Activated naive CD8-positive, alpha-beta T cell treated with anti-CD3 and anti-CD28 coated beads for 36 hours (primary cell): ENCODE measurements around the gene CYB561A3. TPM values are rescaled to one million over a fixed set of nuclear protein-coding genes. Genes with fewer than 3 reads are reported as not detected.
A peak's percentile ranks its signal among the peaks of the same experiment; 100 is the strongest.

Experiments
- DNase-seq: peaks from one replicate; pipeline ENCODE4 v3.0.0; 2021
- H3K27ac Mint-ChIP-seq: one replicate; pipeline ENCODE4 v1.8.0; 2022; ENCODE audit warnings: mild to moderate bottlenecking, moderate library complexity, mixed read lengths
- H3K27me3 Mint-ChIP-seq: one replicate; pipeline ENCODE4 v1.8.0; 2022; ENCODE audit warnings: mild to moderate bottlenecking, mixed read lengths
- H3K36me3 Mint-ChIP-seq: one replicate; pipeline ENCODE4 v1.8.0; 2021; ENCODE audit warnings: mild to moderate bottlenecking, mixed read lengths
- H3K4me1 Mint-ChIP-seq: one replicate; pipeline ENCODE4 v1.8.0; 2021; ENCODE audit warnings: mixed read lengths
- H3K4me3 Mint-ChIP-seq: one replicate; pipeline ENCODE4 v1.8.0; 2022; ENCODE audit warnings: mild to moderate bottlenecking, moderate library complexity, mixed read lengths
- H3K9me3 Mint-ChIP-seq: one replicate; pipeline ENCODE4 v1.8.0; 2022; ENCODE audit warnings: mixed read lengths
- total RNA-seq, 2 experiments: library from RNA; stranded (reverse); gene quantifications; one replicate each; pipeline ENCODE4 v1.2.3, GENCODE V29; 2021

Gene CYB561A3
- total RNA-seq, 2 experiments from 2014 or later: 41.1 to 41.6 TPM

GRCh38 chr11:61342207-61342803 lies 19.4 kb downstream of the CYB561A3 start:
- DNase-seq: no peak
- Mint-ChIP-seq H3K9me3 (no peaks in the 10 kb centered on the region), H3K4me1 (peaks cover 2% of the 10 kb centered on the region), H3K27ac (no peak overlapping the region), H3K4me3 (no peak overlapping the region), H3K27me3 (no peaks in the 10 kb centered on the region), H3K36me3 (peaks cover 6% of the 10 kb centered on the region)

GRCh38 chr11:61341706-61342105 lies 20.0 kb downstream of the CYB561A3 start:
- Mint-ChIP-seq H3K27me3 (no peaks in the 10 kb centered on the region), H3K4me3 (no peak overlapping the region), H3K27ac (no peak overlapping the region), H3K9me3 (no peaks in the 10 kb centered on the region), H3K4me1 (peaks cover 4% of the 10 kb centered on the region), H3K36me3 (peaks cover 6% of the 10 kb centered on the region)
- no peak for DNase-seq

GRCh38 chr11:61340979-61341378 lies 20.7 kb downstream of the CYB561A3 start:
- Mint-ChIP-seq H3K4me1 (peaks cover 8% of the 10 kb centered on the region), H3K36me3 (peaks cover 6% of the 10 kb centered on the region), H3K4me3 (no peak overlapping the region), H3K9me3 (no peaks in the 10 kb centered on the region), H3K27me3 (no peaks in the 10 kb centered on the region), H3K27ac (no peak overlapping the region)
- no peak for DNase-seq

GRCh38 chr11:61339490-61339878 lies 22.2 kb downstream of the CYB561A3 start:
- no peaks in the 10 kb centered on the region for H3K27me3 Mint-ChIP-seq
- no peak overlapping the region for H3K27ac Mint-ChIP-seq
- no peak overlapping the region for H3K4me3 Mint-ChIP-seq
- peaks cover 6% of the 10 kb centered on the region for H3K36me3 Mint-ChIP-seq
- H3K4me1 Mint-ChIP-seq: peaks cover 10% of the 10 kb centered on the region
- DNase-seq: no peak
- H3K9me3 Mint-ChIP-seq: no peaks in the 10 kb centered on the region

GRCh38 chr11:61338783-61339489 lies 22.7 kb downstream of the CYB561A3 start:
- Mint-ChIP-seq H3K27me3 (no peaks in the 10 kb centered on the region), H3K9me3 (no peaks in the 10 kb centered on the region), H3K27ac (no peak overlapping the region), H3K4me3 (no peak overlapping the region), H3K36me3 (peaks cover 6% of the 10 kb centered on the region), H3K4me1 (peaks cover 15% of the 10 kb centered on the region)
- no peak for DNase-seq

DNA sequence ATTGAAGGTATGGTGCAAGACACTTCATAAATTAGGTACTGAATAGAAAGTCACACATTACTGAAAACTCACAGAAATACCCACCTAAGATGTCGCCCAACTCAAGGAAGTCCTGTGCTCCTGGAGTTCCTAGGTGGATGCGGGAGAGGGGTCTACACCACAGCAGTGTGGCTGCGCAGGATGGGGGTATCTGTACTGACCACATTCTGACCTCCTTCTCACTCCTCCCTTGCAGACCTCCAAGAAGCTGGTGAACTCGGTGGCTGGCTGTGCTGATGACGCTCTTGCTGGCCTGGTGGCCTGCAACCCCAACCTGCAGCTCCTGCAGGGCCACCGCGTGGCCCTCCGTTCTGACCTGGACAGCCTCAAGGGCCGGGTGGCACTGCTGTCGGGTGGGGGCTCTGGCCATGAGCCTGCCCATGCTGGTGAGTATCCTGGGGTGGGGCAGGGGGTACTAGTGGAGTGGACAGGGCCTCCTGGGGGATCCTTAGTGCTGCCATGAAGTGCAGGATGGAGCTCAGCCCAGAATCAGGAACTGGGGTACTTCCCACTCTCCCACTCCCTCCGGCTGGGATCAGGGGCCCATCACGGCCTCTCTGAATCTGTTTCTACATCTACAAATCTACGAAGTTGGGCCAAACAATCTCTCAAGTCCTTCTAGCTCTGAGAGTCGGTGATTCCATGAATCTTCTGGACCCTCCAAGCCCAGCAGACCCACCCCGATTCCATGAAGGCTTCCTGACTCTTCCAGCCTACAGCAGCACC lies 23.8 kb downstream of the CYB561A3 start:
- H3K27ac Mint-ChIP-seq: no peak overlapping the region

GRCh38 chr11:61336171-61336935 lies 25.3 kb downstream of the CYB561A3 start:
- peak; percentile 86 for DNase-seq
- H3K9me3 Mint-ChIP-seq: no peaks in the 10 kb centered on the region
- H3K4me3 Mint-ChIP-seq: no peak overlapping the region
- peaks cover 31% of the 10 kb centered on the region for H3K4me1 Mint-ChIP-seq
- no peaks in the 10 kb centered on the region for H3K27me3 Mint-ChIP-seq
- H3K36me3 Mint-ChIP-seq: peaks cover 20% of the 10 kb centered on the region
- peak overlapping the region; percentile 88 for H3K27ac Mint-ChIP-seq

More for the DNA sequence above, 23.8 kb downstream of the CYB561A3 start:
- Mint-ChIP-seq H3K27me3 (no peaks in the 10 kb centered on the region), H3K4me1 (peaks cover 23% of the 10 kb centered on the region), H3K36me3 (peaks cover 9% of the 10 kb centered on the region), H3K9me3 (no peaks in the 10 kb centered on the region), H3K4me3 (no peak overlapping the region)
- no peak for DNase-seq

GRCh38 chr11:61335355-61335710 lies 26.3 kb downstream of the CYB561A3 start:
- Mint-ChIP-seq H3K36me3 (peaks cover 24% of the 10 kb centered on the region), H3K27ac (no peak overlapping the region), H3K4me3 (no peak overlapping the region), H3K4me1 (peaks cover 39% of the 10 kb centered on the region), H3K9me3 (no peaks in the 10 kb centered on the region), H3K27me3 (no peaks in the 10 kb centered on the region)
- DNase-seq: no peak

DNA sequence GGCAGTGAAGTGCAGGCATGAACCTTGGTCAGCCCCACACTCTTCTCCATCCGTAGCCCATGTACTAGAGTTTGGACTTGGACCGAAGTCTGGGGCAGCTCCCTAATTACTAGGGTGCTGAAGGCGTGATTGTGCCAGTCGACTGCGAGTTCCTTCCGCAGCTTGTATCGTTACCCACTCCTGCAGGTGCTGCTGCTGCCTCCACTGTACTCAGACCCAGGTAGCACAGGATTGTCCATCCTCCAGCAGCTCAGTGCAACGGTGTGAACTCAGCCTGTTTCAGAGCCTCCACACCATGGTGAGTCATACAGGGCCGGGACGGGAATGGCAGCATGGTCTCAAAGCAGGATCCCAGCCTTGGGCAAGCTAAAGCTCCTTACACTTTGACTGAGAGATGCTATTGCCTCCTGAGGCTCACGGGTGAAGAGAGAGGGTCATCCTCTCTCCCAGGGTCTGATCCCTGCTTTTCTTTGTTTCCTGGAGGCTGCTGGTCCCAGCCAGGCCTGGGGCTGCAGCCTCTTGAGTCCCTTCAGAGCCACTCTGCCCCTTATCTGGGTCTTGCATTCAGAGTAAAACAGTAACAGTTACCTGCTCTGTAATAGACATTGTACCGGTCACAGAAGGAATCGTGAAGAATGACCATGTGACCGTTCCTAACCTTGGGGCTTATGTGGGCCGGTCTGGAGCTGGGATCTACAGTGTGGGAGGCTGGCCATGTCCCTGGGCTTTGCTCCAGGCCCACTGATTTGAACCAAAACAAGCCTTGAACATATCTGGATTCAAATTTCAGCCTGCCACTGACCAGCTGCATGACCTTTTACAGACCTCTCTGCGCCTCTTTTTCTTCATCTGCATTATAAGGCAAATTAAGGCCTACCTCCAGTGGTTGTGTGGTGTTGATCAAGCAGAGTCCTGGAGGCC lies 27.0 kb downstream of the CYB561A3 start:
- Mint-ChIP-seq H3K4me1 (peaks cover 46% of the 10 kb centered on the region), H3K4me3 (peak overlapping the region; percentile 95), H3K9me3 (no peaks in the 10 kb centered on the region), H3K27me3 (no peaks in the 10 kb centered on the region), H3K36me3 (peaks cover 30% of the 10 kb centered on the region), H3K27ac (peak overlapping the region; percentile 99)
- no peak for DNase-seq

DNA sequence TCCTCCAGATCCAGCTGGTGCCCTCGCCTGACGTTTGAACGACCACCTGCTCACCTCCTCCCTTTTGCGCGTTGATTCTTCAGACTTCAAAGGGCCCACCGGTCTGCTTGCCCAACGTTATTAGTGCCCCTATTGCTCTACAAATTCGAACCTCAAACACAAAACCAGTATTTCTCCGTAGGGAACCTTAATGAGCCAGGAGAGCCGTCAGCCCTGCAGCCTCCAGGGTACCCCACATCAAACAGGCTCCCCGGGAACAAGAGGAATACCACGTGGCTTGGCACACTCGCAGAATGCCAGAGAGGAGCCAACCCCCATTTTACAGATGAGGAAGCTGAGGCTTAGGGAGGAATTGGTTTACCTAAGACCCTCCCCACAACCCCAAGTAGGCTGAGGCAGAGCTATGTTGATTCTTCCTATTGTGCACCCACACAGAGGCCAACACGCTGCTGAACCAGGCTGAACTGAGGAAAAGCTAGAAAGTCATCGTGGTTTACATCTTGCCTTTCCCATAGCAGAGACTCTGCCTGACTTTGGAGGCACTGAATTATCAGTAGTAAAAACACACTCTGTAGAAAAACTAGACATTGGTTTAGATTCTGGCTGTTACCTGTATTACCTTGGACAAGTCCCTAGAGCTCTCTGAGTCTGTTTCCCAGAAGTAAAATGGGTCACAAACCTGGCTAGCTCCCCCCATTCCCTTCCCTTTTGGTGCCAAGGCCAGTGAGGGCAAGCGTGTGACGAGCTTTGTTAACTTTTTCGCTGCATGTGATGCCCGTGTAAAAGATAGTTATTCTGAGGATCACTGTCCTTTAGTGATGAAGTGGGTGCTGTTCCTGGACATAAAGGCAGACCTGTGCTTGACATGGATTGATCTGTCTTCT lies 27.9 kb downstream of the CYB561A3 start:
- H3K9me3 Mint-ChIP-seq: no peaks in the 10 kb centered on the region
- no peak for DNase-seq
- H3K36me3 Mint-ChIP-seq: peaks cover 32% of the 10 kb centered on the region
- no peaks in the 10 kb centered on the region for H3K27me3 Mint-ChIP-seq
- H3K4me3 Mint-ChIP-seq: peak overlapping the region; percentile 95
- peaks cover 53% of the 10 kb centered on the region for H3K4me1 Mint-ChIP-seq
- H3K27ac Mint-ChIP-seq: peak overlapping the region; percentile 99

DNA sequence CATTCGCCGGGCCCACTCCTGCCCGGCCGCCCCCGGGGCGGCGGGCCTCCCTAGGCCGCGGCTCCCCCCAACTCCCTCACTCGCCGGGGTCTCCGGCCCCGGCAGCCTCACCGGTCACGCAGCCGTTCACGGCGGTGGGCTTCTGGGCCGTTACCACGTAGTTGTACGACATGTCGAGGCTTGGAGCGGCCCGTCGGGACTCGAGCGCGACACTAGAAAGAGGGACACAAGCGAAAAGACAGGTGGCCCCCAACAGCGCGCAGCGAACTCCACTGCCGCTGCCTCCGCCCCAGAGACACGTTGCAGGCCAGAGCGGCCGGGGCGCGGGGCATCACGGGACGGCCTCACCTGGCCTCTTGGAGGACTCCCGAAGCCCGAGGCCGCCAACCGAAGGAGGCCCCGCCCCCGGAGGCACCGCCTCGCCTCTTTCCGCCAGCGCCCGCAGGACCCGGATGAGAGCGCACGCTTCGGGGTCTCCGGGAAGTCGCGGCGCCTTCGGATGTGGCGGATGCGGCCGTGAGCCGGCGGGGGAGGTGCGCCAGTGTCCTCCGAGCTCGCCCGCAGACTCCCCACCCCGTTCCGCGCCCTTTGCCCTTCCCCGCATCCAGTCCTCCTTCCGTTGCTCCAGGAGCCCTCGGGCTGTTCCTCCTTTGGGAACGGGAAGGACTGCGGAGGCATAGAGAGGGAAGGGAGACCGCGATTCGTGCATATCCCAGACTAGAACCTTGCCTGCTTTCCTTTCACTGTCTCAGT lies 28.7 kb downstream of the CYB561A3 start, which contains the start of the genes DDB1 and TKFC:
TSS of gene DDB1 (minus strand) at position 309 of the 753 bp plus-strand sequence. CDS start at position 172, 137 bp downstream.
TSS of gene TKFC (plus strand) at position 432 of the 753 bp plus-strand sequence. CDS start 1,501 bp downstream, outside the sequence.
- Mint-ChIP-seq H3K27ac (peak within 1 kb of the TSS; percentile 99), H3K36me3 (peaks cover 38% of the 10 kb centered on the region), H3K4me1 (peaks cover 58% of the 10 kb centered on the region), H3K9me3 (no peaks in the 10 kb centered on the region), H3K4me3 (peak within 1 kb of the TSS; percentile 95), H3K27me3 (no peaks in the 10 kb centered on the region)
- peak; percentile 100 for DNase-seq

DNA sequence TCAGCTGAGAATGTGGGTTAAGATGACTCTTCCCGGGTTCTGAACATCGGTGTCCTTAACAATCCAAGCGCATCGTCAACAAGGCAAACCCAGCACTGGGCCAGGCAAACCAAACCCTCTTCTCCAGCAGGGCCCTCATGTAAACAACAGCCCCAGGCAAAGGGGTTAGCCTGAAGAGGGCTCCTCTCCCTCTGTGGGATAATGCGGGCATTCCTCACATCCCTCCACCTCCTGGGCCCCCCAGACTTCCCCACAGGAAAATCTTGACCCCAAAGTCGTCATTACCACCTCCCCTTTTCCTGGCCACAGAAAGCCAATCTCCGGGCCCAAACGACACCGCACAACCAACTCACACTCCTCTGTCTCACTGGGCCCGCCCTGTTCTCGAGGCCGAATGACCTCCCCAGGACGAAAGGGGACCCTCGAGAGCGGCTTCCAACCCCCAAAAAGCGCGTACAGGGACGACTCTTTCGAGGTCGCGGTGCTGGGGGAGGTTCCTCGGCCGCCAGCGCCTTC lies 29.3 kb downstream of the CYB561A3 start:
- Mint-ChIP-seq H3K27me3 (no peaks in the 10 kb centered on the region), H3K4me3 (peak overlapping the region; percentile 95), H3K4me1 (peaks cover 64% of the 10 kb centered on the region), H3K36me3 (peaks cover 43% of the 10 kb centered on the region), H3K27ac (peak overlapping the region; percentile 99), H3K9me3 (no peaks in the 10 kb centered on the region)
- no peak for DNase-seq
